Head of caudate nucleus (tissue), 42 donors: ENCODE results near the gene APCS.

Experiments used
- DNase-seq, 42 donors: peaks; one replicate each; pipeline versions ENCODE4 v3.0.0 to v3.0.0-alpha.2; 2020 to 2021; ENCODE audit warnings: mixed read lengths in 7 of 42
- intact Hi-C: fragments of 100-400 bp; cut with DNase I; formaldehyde crosslinking; loops from one replicate; pipeline ENCODE4 v1.15.0; 2022

Gene APCS

GRCh38 chr1:159587461-159587951 is at the start of gene APCS:
TSS of gene APCS (plus strand) at chr1:159587826. CDS start at chr1:159587922, 96 bp downstream.
- intact Hi-C loops = no loop called here
- no peak for DNase-seq

GRCh38 chr1:159548126-159548525 is 39.5 kb upstream of the APCS start:
- no peak for DNase-seq
- intact Hi-C loops = no loop called here

- intact Hi-C loops = no loop called here
- DNase-seq = no peak
These were observed 33.4 kb upstream of the APCS start for GRCh38 chr1:159554261-159554660.

- intact Hi-C loops = no loop called here
- no peak for DNase-seq
These were observed 32.9 kb upstream of the APCS start for GRCh38 chr1:159554696-159555095.

GRCh38 chr1:159556931-159557369 is 30.7 kb upstream of the APCS start:
- intact Hi-C loops = no loop called here

GRCh38 chr1:159560599-159560998 is 27.0 kb upstream of the APCS start:
- DNase-seq = no peak
- intact Hi-C loops = no loop called here

More at GRCh38 chr1:159556931-159557369, 30.7 kb upstream of the APCS start:
- no peak for DNase-seq

GRCh38 chr1:159561497-159561896 is 26.1 kb upstream of the APCS start:
- intact Hi-C loops = no loop called here
- no peak for DNase-seq

GRCh38 chr1:159562680-159563079 is 24.9 kb upstream of the APCS start:
- intact Hi-C loops = no loop called here

GRCh38 chr1:159577446-159577845 is 10.2 kb upstream of the APCS start:
- intact Hi-C loops = no loop called here
- DNase-seq = no peak

More at GRCh38 chr1:159562680-159563079, 24.9 kb upstream of the APCS start:
- DNase-seq = no peak

- intact Hi-C loops = no loop called here
- DNase-seq = no peak
These were observed 7.3 kb upstream of the APCS start for GRCh38 chr1:159580340-159580739.

- no peak for DNase-seq
- intact Hi-C loops = no loop called here
These were observed 6.2 kb upstream of the APCS start for GRCh38 chr1:159581422-159581821.

GRCh38 chr1:159584536-159584935 is 3.1 kb upstream of the APCS start:
- DNase-seq = no peak
- intact Hi-C loops = no loop called here

- intact Hi-C loops = no loop called here
- no peak for DNase-seq
These were observed 4.4 kb downstream of the APCS start for GRCh38 chr1:159591981-159592380.

GRCh38 chr1:159594625-159595405 is 7.2 kb downstream of the APCS start:
- no peak for DNase-seq
- intact Hi-C loops = no loop called here

GRCh38 chr1:159598196-159598595 is 10.6 kb downstream of the APCS start:
- no peak for DNase-seq
- intact Hi-C loops = no loop called here

GRCh38 chr1:159600894-159601293 is 13.3 kb downstream of the APCS start:
- intact Hi-C loops = no loop called here

GRCh38 chr1:159602501-159602999 is 14.9 kb downstream of the APCS start:
- intact Hi-C loops = no loop called here
- no peak for DNase-seq

More at GRCh38 chr1:159600894-159601293, 13.3 kb downstream of the APCS start:
- DNase-seq = no peak

GRCh38 chr1:159612211-159612885 is 24.7 kb downstream of the APCS start:
- intact Hi-C loops = no loop called here
- no peak for DNase-seq

GRCh38 chr1:159632922-159633321 is 45.3 kb downstream of the APCS start:
- intact Hi-C loops = no loop called here
- DNase-seq = no peak
